ENCODE data around the gene PURB.

- TF ChIP-seq CTCF (conservative IDR thresholded peaks at IDR 0.05 in 1 of 2, IDR thresholded peaks at IDR 0.05 in 1 of 2; ENCODE audit: extremely low read depth in 1 of 2, insufficient read depth in 1 of 2, low read depth in 1 of 2, low read length in 2 of 2) (peak; percentile 47 to 96), EZH2 (IDR thresholded peaks at IDR 0.05; ENCODE audit: borderline replicate concordance, low read length) (no peak)
These were observed 37.8 kb downstream of the PURB start for GRCh38 chr7:44847509-44847919.
